GM19025 (cell line): ENCODE measurements around the gene MRFAP1.
"Not testable (repeated sequence)": the region's sequence is repeated elsewhere in the genome, so short reads cannot be mapped to it uniquely, and the experiment has no call there.

ENCODE experiments used
- ATAC-seq: cut with Tn5 transposase; IDR thresholded peaks from one replicate; pipeline ENCODE4 v1.9.1; 2021; ENCODE audit warnings: mild to moderate bottlenecking, low read depth, moderate library complexity; ENCODE audit not compliant: unreplicated experiment

Gene MRFAP1

DNA sequence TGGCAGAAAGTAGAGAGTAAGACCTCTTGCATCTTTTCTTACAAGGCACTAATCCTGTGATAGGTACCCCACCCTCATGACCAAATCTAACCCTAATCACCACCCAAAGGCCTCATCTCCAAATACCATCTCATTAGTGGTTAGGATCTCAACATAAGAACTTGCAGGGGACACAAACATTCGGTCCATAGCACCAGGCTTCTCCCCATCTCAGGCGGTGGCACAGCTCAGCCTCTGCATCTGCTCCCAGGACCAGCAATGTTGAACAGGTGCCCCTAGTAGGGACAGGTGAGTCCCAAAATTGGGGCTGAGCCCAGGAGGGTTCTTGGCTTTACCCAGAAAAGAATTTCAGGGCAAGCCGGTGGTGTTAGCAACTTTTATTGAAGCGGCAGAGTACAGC is 8.4 kb upstream of the MRFAP1 start:
- no peak for ATAC-seq

DNA sequence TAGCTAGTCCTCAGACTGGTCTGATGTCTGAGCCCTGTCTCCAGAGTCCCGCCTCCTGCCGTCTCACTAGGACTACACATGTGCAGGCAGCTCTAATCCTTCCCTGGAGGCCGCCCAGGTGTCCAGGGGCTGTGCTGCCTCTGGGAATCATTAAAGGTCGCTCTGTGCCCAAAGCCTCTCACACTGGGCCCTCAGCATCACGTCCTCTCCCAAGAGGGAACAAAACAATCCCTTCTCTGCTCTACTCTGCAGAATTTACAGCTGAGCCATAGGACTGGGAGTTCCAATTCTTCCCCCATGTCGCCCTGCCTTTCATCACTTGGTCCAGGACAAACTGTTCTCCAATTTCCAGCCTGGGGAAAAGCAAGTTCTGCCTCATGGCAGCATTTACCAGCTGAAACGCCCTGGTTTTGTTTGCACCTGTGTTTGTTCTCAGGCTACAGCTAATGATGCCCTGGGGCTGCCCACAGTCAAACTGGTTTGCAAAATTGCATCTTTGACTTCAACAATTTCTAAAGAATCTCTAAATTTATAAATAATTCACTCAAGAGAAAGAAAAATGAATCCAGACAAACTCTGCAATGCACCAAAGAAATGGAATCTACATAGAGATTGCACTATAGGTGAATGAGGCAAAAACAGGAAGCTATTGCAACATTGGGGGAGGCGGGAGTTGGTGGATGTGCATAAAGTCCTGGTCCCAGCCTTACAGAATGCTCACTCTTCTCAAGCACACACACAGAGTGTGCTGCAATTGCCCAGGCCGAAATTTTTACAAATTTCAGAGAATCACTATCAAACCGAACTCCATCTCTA is 7.2 kb upstream of the MRFAP1 start:
- no peak for ATAC-seq

DNA sequence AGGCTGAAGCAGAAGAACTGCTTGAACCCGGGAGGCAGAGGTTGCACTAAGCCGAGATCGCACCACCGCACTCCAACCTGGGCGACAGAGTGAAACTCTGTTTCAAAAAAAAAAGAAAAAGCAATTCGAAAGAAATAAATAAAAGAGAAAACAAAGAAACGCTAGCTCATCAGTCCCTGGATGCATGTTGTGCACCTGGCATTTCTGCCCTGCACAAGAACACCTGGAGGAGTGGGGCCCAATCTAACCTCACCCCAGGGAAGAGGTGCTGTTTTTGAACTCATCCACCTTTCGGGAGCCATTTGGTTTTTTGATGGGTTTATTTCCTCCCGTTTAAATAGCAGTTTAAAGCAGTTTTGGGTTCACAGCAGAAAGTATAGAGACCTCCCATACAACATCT is 5.7 kb upstream of the MRFAP1 start:
- ATAC-seq, result no peak

DNA sequence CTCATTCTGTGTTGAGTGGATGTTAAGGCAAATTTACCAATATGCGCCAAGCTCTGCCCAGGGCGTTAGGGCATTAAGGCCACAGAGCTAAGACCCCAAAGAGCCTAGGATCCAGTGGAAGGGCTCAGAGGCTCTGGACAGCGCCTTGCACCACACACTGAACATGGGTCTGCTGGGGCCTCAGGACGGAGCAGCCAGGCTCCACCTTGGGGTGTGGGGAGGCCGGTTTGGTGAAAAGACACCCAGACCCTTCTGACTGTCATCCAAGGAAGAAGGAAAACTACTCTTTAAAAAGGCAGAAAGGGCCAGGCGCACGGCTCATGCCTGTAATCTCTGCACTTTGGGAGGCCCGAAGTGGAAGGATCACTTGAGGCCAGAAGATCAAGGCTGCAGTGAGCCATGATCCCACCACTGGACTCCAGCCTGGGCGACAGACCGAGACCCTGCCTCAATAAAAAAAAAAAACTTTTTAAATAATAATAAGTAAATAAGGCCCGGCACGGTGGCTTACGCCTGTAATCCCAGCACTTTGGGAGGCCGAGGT is 1.3 kb upstream of the MRFAP1 start:
- ATAC-seq, result no peak

DNA sequence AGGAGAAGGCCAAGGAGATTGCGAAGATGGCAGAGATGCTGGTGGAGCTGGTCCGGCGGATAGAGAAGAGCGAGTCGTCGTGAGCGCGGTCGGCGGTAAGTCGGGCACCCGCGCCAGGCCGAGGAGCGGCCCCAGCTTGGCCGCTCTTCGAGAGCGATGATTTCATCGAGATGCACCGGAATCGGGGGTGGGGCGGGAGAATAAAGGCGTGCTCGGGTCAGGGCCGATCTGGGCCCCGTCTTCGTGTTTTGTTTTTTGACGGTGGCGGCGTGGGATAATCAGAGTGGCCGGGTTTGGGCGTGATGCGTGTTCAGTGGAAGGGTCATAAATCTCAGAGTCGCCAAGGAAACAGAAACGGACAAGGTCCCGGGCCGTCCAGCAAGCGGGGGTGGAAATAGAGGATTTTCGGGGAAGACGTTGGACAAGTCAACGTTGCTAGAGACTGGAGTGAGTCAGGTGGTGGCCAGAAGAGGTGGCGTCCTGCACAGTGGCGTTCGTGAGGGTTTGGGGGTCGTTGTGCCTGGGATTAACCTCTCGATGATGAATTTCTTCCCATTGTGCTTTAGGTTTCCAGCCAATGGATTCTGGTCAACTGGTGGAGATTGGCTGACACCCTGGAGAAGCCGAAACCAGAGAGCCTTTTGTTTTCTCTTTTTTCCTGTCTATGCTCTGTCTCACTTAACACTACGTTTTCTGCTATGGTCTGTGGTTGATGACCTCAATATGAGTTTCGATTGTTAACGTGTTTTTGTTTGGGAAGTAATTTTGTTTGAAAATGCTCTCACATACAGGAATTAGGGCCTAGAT is 882 bp downstream of the MRFAP1 start:
- ATAC-seq, result no peak

DNA sequence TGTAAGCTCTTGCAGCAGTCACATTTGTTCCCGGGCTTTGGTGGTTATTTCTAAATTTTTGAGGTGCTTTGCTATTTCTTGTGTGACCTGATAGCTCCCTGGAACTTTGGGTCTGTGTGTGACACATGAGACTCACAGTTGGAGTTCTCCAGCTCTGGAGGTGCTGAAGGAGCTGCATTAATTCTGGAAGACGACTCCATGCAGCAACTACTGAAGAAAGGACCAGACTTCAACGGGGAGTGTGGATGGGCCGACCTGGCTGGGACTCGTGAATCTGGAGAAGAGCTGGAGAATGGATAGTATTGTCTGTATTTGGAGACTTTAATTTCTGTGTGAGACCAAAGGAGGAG is 1.5 kb downstream of the MRFAP1 start:
- no peak for ATAC-seq

DNA sequence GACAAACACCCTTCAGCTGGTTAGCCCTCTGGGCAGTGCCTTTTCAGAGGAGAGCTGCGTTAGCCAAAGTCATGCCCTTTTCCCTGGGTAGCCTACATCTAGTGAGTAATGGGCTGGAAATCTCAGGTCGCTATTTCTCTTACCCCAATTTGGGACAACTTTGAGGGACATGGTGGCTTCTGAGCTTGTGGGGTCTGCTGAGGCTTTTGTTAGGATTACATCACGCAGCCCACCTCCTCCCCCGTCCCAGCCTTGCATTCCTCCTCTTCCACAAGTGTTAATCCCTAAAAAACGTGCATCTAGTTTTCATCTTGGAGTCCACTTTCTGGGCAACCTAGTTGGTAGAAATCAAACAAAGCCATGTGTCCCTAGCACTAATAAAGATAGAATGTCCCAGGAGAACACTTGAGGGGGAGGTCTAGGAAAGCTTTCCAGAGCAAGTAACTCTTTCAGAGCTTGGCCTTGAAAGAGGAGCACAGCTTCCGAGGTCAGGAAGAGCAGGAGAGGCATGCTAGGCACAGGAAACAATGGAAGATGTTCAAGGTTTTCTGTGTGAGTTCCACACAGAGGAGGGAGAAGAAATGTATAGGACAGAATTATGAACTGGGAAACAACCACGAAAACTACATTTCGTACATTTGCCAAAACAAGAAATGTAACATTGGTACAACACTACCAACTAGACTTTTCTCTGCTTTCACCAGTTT is 2.8 kb downstream of the MRFAP1 start:
- no peak for ATAC-seq

DNA sequence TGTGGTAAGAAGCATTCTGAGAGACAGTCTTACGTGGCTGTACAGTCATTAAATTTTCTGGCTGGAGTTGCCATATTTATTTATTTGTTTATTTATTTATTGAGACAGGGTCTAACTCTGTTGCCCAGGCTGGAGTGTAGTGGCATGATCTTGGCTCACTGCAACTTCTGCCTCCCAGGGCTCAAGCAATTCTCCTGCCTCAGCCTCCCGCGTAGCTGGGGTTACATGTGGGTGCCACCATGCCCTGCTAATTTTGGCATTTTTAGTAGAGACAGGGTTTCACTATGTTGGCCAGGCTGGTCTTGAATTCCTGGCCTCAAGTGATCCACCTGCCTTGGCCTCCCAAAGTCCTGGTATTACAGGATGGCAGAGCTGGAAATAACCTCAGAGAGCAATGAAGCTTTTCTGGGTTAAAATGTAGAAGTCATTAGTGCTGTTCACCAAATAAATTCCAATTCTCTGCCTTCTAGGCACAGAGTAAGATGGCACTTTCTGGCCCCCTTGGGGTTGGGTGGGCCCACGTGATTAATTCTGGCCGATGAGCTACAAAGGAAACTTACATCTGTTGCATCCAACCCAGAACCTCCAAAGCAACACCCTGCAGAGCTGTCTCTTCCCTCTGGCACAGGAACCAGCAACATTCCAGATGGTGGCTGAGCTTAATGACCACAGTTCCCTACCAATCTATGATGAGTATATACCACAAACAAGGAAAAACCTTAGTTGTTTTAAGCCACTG is 4.5 kb downstream of the MRFAP1 start:
- no peak for ATAC-seq

DNA sequence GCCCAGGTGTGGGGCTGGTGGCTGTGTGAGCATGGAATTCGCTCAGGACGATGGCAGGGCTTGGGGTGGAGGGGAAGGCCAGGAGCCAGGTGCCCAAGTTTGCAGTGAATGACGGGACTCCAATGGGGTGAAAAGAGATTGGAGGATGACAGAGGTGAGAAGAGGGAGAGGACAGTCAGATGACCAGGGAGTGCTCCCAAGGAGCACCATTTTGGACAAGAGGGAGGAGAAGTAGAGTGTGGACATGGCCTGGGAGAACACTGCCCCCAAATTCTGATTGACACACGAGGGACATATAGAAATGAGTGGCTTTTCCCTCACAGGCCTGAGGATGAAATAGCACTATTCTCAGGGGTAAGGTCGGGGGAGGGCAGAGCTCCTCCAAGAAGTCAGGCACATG is 6.7 kb downstream of the MRFAP1 start:
- no peak for ATAC-seq

DNA sequence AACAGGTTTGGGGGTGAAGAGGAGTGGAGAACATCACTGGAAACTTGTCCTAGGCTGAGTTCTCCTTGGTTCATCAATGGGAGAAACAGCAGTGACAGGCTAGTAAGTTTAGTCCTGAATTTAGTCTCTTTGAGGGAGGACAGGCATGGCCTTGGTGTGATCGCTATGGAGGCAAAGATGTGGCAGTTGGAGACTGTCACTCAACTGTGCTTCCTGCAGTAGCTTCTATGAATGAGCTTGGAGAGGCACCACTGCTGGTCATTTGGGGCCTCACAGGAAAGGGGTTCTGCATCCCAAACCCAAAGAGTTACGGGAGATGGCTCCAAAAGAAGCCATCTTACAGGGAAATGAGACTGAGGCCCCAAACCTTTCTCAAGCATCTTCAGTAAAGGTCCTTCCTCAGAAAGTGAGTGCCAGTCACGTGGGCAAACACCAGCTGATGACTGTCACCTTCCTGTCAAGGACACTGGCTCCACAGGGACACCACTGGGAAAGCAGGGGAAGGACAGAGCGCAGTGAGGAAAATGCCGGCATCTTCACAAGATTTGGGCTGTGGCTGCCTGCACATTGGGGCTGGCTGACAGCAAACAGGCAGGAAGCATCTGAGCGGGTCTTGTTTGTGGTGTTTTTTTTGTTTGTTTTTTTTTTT is 7.2 kb downstream of the MRFAP1 start:
- ATAC-seq, result no peak

DNA sequence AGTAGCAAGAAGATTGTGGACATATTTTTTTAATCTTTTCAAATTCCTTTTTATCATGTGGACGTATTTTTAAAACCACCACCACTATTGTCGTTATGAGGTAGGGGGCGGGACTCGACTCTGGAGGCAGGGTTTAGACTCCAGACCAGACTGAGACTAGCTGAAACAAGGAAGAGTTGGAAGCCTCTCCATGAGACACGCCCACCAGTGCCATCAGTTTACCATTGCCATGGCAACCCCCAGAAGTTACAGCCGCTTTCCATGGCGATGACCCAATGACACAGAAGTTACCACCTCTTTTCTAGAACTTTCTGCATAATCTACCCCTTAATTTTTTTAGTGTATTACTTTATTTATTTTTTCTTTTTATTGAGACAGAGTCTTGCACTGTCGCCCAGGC is 8.7 kb downstream of the MRFAP1 start:
- ATAC-seq, result no peak

DNA sequence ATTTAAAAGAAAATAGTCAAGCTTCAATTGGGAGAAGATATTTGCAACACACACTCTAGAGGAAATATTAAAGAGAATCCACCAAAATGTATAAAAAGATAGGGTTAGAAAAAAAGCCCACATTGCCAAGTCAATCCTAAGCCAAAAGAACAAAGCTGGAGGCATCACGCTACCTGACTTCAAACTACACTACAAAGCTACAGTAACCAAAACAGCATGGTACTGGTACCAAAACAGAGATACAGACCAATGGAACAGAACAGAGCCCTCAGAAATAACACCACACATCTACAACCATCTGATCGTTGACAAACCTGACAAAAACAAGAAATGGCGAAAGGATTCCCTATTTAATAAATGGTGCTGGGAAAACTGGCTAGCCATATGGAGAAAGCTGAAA is 13.7 kb downstream of the MRFAP1 start:
- not testable (repeated sequence) for ATAC-seq

DNA sequence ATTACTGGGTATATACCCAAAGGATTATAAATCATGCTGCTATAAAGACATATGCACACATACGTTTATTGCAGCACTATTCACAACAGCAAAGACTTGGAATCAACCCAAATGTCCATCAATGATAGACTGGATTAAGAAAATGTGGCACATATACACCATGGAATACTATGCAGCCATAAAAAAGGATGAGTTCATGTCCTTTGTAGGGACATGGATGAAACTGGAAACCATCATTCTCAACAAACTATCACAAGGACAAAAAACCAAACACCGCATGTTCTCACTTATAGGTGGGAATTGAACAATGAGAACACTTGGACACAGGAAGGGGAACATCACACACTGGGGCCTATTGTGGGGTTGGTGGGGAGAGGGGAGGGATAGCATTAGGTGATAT is 14.8 kb downstream of the MRFAP1 start:
- ATAC-seq, result not testable (repeated sequence)

DNA sequence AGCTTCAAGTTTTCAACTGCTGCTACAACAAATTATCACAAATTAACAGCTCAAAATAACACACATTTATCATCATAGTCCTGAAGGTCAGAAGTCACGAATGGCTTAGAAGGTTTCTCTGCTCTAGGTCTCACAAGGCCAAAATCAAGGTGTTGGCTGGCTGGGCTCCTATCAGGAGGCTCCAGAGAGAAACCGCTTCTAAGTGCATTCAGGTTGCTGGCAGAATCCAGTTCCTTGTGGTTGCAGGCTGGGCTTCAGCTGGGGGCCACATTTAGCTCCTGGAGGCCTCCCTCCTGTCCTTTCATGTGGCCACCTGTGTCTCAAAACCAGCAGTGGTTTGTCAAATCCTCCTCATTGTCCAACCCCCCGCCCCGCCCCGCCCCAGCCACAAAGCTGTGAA is 15.4 kb downstream of the MRFAP1 start:
- no peak for ATAC-seq

DNA sequence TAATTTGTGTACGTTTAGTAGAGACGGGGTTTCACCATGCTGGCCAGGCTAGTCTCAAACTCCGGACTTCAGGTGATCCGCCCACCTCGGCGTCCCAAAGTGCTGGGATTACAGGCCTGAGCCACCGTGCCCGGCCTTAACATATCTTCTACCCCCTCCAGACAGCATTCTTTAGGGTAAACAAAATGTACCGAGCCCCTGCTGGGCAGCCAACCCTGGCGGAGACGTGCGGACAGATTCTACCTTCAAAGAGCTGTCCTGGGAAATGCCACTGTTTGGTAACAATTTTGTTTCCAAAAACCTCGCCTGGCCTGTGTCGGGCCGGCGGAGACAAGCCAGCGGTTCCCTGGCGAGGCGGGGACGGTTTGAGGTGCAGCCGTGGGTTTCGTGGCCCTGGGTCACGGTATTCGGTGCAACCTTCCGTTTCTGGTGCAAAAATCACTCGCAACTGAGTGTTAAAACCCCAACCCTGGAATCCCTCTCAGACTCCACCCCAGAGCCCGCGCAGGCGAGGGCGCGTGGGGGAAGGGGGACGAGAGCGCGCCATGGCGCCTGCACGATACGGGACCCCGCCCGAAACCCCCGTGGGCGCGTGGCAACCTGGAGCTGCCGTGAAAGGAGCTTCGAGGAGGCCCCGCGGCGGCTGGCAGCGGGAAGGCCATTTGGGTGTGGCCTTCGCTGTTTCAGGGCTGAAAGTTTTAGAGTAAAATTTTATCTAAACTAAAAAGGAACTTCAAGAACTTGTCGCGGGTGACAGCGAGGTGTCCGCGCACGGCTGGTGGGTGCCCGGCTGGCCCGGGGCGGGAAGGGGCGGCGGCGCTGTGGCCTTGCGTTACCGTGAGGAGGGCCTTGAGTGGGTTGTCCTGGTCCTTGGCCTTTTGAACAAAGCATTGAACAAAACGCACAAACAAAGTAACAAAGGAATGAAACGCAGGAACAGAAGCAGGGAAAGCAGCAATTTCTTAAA is 17.0 kb downstream of the MRFAP1 start:
- no peak for ATAC-seq

DNA sequence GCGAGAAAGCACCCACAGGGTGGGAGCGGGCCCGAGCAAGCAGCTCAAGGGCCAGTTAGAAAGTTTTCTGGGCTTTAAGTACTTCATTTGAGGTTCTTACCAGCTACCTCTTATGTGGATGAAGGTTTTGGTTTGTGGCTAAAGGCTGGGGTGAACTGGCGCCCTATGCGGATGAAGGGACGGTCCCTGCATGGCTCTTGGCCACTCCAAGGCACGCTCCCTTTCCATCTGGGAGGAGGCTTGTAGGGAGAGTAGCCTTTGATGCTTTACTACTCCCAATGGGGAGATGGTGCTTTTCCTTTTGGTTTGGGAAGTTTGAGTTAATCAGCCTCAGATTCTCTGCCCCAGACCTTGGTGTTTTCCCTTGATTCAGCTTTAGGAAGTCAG is 17.7 kb downstream of the MRFAP1 start:
- ATAC-seq, result no peak

DNA sequence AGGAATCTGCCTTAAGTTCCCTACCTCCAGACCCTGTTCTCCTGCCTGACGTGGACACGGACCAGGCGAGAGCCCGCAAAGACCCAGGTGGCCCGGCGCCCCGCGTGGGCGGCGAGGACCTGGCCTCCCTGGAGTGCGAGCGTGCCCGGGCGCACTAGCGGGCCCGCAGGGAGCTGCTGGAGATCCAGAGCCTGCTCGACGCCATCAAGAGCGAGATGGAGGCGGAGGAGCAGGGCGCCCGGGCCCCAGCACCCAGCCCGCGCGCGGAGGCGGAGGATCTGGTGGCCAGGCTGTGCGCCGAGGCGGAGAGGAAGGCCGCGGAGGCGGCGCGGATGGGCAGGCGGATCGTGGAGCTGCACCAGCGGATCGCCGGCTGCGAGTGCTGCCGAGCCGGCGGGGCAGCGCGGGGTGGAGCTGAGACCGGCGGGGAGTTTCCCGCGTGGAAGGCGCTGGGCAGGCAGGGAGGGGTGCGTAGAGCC is 18.2 kb downstream of the MRFAP1 start:
- ATAC-seq, result no peak

DNA sequence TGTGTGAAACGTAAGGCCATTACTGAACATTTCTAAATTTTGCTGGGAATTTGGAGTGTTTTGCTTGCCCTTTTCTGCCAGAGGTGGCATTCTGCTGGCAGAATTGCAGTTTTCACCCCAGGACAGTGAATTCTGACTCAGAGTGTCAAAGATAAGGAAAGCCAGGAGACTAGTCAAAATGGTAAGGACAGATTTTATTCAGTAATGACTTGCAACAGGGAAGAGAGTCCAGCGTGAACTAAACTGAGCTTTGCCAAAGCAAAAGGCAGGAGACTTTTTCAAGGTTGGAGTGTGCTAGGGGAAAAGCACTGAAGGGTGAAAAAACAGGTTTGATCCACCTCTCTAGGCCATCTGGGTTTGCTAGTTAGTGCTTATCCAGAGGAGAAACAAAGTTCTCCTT is 19.4 kb downstream of the MRFAP1 start:
- ATAC-seq, result no peak

DNA sequence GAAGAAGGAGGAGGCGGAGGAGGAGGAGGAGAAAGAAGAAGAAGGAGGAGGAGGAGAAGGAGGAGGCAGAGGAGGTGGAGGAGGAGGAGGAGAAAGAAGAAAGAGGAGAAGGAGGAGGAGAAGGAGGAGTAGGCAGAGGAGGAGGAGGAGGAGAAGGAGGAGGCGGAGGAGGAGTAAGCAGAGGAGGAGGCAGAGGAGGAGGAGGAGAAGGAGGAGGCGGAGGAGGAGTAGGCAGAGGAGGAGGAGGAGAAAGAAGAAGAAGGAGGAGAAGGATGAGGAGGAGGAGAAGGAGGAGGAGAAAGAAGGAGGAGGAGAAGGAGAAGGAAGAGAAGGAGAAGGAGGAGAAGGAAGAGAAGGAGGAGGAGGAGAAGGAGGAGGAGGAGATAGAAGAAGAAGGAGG is 19.9 kb downstream of the MRFAP1 start:
- ATAC-seq, result no peak
